Cardiac muscle cell (in vitro differentiated cells and primary cell): ENCODE data around the gene SMAD2. TPM values are rescaled to one million over a fixed set of nuclear protein-coding genes. Genes with fewer than 3 reads are reported as not detected.
"Not testable (repeated sequence)": the region's sequence is repeated elsewhere in the genome, so short reads cannot be mapped to it uniquely, and the experiment has no call there.

Experiments
- DNase-seq, 2 donors: peaks; one replicate each; pipeline versions ENCODE4 v3.0.0 to v3.0.0-alpha.2; 2010 to 2017; ENCODE audit warnings: low read depth in 1 of 2, low spot score in 1 of 2
- H3K27ac ChIP-seq: fragments of 200-600 bp; sonication (generic); 2 replicates; pipeline ENCODE4 v1.5.1; 2016
- H3K27me3 ChIP-seq: fragments of 200-600 bp; sonication (generic); 2 replicates; pipeline ENCODE4 v1.6.0; 2016; ENCODE audit warnings: control low read depth
- H3K36me3 ChIP-seq: fragments of 200-600 bp; sonication (generic); 2 replicates; pipeline ENCODE4 v1.5.1; 2016; ENCODE audit warnings: control low read depth
- H3K4me1 ChIP-seq: fragments of 200-600 bp; sonication (generic); 2 replicates; pipeline ENCODE4 v1.8.1; 2017; ENCODE audit warnings: low read depth, mild to moderate bottlenecking, mixed run types
- H3K4me3 ChIP-seq: fragments of 200-600 bp; sonication (generic); 2 replicates; pipeline ENCODE4 v1.5.1; 2016; ENCODE audit warnings: mild to moderate bottlenecking
- H3K9me3 ChIP-seq: fragments of 200-600 bp; sonication (generic); 2 replicates; pipeline ENCODE4 v1.5.1; 2017; ENCODE audit warnings: low read depth, mild to moderate bottlenecking, control low read depth
- CTCF ChIP-seq: IDR thresholded peaks from 2 replicates; pipeline ENCODE4 v1.5.1; 2012; ENCODE audit warnings: low read depth, mild to moderate bottlenecking, low read length
- polyA plus RNA-seq: library from polyadenylated mRNA; unstranded; fragments of >200 nt; fragmentation: Nextera tagmentation; extraction: Ambion mirVana; gene quantifications from 2 replicates; pipeline ENCODE4 v1.2.1, GENCODE V29; 2016
- total RNA-seq: library from RNA; depleted of rRNA; stranded (reverse); fragments of >200 nt; gene quantifications from 2 replicates; pipeline ENCODE4 v1.2.3, GENCODE V29; 2016

The SMAD2 gene
- total and polyA plus RNA-seq, 2 experiments from 2014 or later: 84.6 to 85.8 TPM

- Histone ChIP-seq H3K4me3 (no peak overlapping the region), H3K36me3 (no peaks in the 10 kb centered on the region), H3K27me3 (no peaks in the 10 kb centered on the region), H3K4me1 (no peaks in the 10 kb centered on the region), H3K9me3 (no peaks in the 10 kb centered on the region), H3K27ac (no peak overlapping the region)
- no peak for TF ChIP-seq CTCF
- DNase-seq: no peak
Observed at GRCh38 chr18:47771922-47772321, 158.5 kb downstream of the SMAD2 start.

GRCh38 chr18:47767699-47768098 is 162.8 kb downstream of the SMAD2 start:
- TF ChIP-seq CTCF: no peak
- DNase-seq: no peak
- H3K4me3 ChIP-seq: no peak overlapping the region
- H3K9me3 ChIP-seq: no peaks in the 10 kb centered on the region
- H3K27ac ChIP-seq: no peak overlapping the region
- no peaks in the 10 kb centered on the region for H3K4me1 ChIP-seq
- no peaks in the 10 kb centered on the region for H3K36me3 ChIP-seq
- no peaks in the 10 kb centered on the region for H3K27me3 ChIP-seq

- not testable (repeated sequence) for H3K4me3 ChIP-seq, H3K27ac ChIP-seq, H3K36me3 ChIP-seq, H3K27me3 ChIP-seq, H3K9me3 ChIP-seq, DNase-seq, H3K4me1 ChIP-seq
Observed at GRCh38 chr18:47767198-47767597, 163.3 kb downstream of the SMAD2 start.
